Thyroid gland (tissue), 4 donors: ENCODE measurements around the gene STK17B.

Experiments used
- CTCF ChIP-seq, 6 experiments: fragments of 200-600 bp in 3 of 6; fragments of 450-650 bp in 3 of 6; sonication (generic) in 3 of 6; IDR thresholded peaks; one replicate each; pipeline ENCODE4 v1.5.1; 2016 to 2019; ENCODE audit warnings: antibody characterized with exemption in 6 of 6, mild to moderate bottlenecking in 2 of 6, inconsistent platforms in 1 of 6, moderate library complexity in 1 of 6
- POLR2A ChIP-seq, 2 donors: fragments of 450-650 bp; IDR thresholded peaks; one replicate each; pipeline ENCODE4 v1.6.1; 2017; ENCODE audit warnings: antibody characterized with exemption in 2 of 2, mild to moderate bottlenecking in 2 of 2, moderate library complexity in 1 of 2

DNA sequence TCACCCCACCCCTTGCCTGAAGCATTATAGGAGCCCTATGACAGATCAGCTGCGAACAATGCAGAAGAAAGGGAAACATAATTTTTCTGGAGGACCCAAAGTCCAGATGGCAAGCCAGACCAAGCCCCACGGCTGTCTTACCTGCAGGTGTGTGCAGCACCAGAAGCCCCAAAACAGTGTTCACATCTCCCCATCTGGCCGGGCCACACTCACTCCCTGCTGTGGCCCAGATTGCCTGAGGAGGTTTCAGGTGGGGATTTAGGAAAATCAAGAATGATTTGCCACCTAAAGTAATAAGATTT lies 11.7 kb upstream of the STK17B start:
- TF ChIP-seq CTCF (IDR thresholded peaks at IDR 0.05) = no peak
- TF ChIP-seq POLR2A (IDR thresholded peaks at IDR 0.05) = no peak
